Cardiac muscle cell (in vitro differentiated cells and primary cell): Measurements from ENCODE around the gene ITGA1. TPM values are rescaled to one million over a fixed set of nuclear protein-coding genes. Genes with fewer than 3 reads are reported as not detected.

Source experiments
- DNase-seq, 2 donors: peaks; one replicate each; pipeline versions ENCODE4 v3.0.0 to v3.0.0-alpha.2; 2010 to 2017; ENCODE audit warnings: low read depth in 1 of 2, low spot score in 1 of 2
- H3K27ac ChIP-seq: fragments of 200-600 bp; sonication (generic); 2 replicates; pipeline ENCODE4 v1.5.1; 2016
- H3K27me3 ChIP-seq: fragments of 200-600 bp; sonication (generic); 2 replicates; pipeline ENCODE4 v1.6.0; 2016; ENCODE audit warnings: control low read depth
- H3K36me3 ChIP-seq: fragments of 200-600 bp; sonication (generic); 2 replicates; pipeline ENCODE4 v1.5.1; 2016; ENCODE audit warnings: control low read depth
- H3K4me1 ChIP-seq: fragments of 200-600 bp; sonication (generic); 2 replicates; pipeline ENCODE4 v1.8.1; 2017; ENCODE audit warnings: low read depth, mild to moderate bottlenecking, mixed run types
- H3K4me3 ChIP-seq: fragments of 200-600 bp; sonication (generic); 2 replicates; pipeline ENCODE4 v1.5.1; 2016; ENCODE audit warnings: mild to moderate bottlenecking
- H3K9me3 ChIP-seq: fragments of 200-600 bp; sonication (generic); 2 replicates; pipeline ENCODE4 v1.5.1; 2017; ENCODE audit warnings: low read depth, mild to moderate bottlenecking, control low read depth
- polyA plus RNA-seq: library from polyadenylated mRNA; unstranded; fragments of >200 nt; fragmentation: Nextera tagmentation; extraction: Ambion mirVana; gene quantifications from 2 replicates; pipeline ENCODE4 v1.2.1, GENCODE V29; 2016
- total RNA-seq: library from RNA; depleted of rRNA; stranded (reverse); fragments of >200 nt; gene quantifications from 2 replicates; pipeline ENCODE4 v1.2.3, GENCODE V29; 2016
- TF ChIP-seq, protein P1 (sequence below): IDR thresholded peaks from 2 replicates; pipeline ENCODE4 v1.5.1; 2012; ENCODE audit warnings: low read depth, mild to moderate bottlenecking, low read length

ITGA1 gene
- total and polyA plus RNA-seq, 2 experiments from 2014 or later = 2.9 to 7.3 TPM

DNA sequence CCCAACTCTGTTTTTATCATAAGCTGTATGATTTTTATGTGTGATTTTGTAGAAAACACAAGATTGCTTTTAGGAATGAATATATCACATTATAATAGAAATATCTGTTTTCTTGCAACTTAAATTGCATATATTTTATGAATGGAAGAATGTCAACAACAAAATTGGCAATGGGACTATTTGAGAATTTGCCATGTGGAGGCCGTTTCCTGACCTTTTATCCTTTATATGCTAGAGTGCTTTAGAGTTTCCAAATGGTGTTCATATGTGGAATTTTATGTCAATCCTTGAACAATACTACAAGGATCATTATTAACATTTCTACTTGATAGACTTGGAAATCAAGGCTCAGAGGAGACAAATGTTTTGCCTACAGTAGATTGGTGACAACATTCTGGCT is 34.2 kb downstream of the ITGA1 start:
- H3K27ac ChIP-seq = no peak overlapping the region
- no peaks in the 10 kb centered on the region for H3K9me3 ChIP-seq
- no peaks in the 10 kb centered on the region for H3K27me3 ChIP-seq
- no peak for DNase-seq
- TF ChIP-seq, protein P1, sequence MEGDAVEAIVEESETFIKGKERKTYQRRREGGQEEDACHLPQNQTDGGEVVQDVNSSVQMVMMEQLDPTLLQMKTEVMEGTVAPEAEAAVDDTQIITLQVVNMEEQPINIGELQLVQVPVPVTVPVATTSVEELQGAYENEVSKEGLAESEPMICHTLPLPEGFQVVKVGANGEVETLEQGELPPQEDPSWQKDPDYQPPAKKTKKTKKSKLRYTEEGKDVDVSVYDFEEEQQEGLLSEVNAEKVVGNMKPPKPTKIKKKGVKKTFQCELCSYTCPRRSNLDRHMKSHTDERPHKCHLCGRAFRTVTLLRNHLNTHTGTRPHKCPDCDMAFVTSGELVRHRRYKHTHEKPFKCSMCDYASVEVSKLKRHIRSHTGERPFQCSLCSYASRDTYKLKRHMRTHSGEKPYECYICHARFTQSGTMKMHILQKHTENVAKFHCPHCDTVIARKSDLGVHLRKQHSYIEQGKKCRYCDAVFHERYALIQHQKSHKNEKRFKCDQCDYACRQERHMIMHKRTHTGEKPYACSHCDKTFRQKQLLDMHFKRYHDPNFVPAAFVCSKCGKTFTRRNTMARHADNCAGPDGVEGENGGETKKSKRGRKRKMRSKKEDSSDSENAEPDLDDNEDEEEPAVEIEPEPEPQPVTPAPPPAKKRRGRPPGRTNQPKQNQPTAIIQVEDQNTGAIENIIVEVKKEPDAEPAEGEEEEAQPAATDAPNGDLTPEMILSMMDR = no peak
- H3K4me1 ChIP-seq = no peaks in the 10 kb centered on the region
- H3K4me3 ChIP-seq = no peak overlapping the region
- H3K36me3 ChIP-seq = no peaks in the 10 kb centered on the region

DNA sequence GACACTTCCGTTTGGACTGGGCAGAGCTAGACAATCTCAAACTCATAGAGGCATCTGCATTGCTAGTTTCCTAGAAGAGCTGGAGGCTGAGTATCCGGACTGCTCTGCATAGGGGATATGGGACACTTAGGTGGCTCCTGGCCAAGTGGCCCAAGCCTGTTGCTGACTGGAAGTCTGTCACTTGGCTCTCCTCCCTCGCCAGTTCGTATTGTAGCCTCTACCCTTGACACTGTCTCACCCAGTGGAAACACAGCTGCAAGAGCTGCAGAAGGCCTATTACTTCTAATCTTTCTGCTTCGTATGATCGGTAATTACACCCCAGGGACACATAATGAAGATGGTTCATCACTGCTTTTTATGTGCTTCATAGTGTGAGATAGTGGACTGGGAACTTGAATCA is 34.7 kb downstream of the ITGA1 start:
- no peak overlapping the region for H3K27ac ChIP-seq
- H3K4me3 ChIP-seq = no peak overlapping the region
- TF ChIP-seq, protein P1 = no peak
- no peaks in the 10 kb centered on the region for H3K27me3 ChIP-seq
- H3K36me3 ChIP-seq = no peaks in the 10 kb centered on the region
- H3K4me1 ChIP-seq = no peaks in the 10 kb centered on the region
- DNase-seq = peak in 1 of 2 donors; percentile 53
- H3K9me3 ChIP-seq = no peaks in the 10 kb centered on the region

DNA sequence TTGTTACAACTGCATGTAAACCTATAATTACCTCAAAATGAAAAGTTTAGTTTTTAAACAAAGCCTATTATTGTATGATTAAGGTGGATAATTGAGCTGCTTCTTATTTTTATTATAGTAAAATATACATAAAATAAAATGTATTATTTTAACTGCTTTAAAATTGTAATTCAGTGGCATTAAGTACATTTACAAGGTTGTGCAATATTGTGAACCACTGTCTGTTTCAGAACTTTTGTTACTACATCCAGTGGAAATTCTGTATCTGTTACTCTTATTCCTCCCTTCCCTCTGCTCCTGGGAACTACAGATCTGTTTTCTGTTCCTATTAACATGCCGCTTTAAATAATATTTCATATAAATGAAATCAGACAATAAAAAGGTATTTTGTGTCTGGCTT is 37.1 kb downstream of the ITGA1 start:
- H3K4me3 ChIP-seq = no peak overlapping the region
- H3K27ac ChIP-seq = no peak overlapping the region
- no peaks in the 10 kb centered on the region for H3K27me3 ChIP-seq
- H3K36me3 ChIP-seq = no peaks in the 10 kb centered on the region
- no peaks in the 10 kb centered on the region for H3K4me1 ChIP-seq
- H3K9me3 ChIP-seq = peaks cover 5% of the 10 kb centered on the region
- no peak for DNase-seq
- TF ChIP-seq, protein P1 = no peak

DNA sequence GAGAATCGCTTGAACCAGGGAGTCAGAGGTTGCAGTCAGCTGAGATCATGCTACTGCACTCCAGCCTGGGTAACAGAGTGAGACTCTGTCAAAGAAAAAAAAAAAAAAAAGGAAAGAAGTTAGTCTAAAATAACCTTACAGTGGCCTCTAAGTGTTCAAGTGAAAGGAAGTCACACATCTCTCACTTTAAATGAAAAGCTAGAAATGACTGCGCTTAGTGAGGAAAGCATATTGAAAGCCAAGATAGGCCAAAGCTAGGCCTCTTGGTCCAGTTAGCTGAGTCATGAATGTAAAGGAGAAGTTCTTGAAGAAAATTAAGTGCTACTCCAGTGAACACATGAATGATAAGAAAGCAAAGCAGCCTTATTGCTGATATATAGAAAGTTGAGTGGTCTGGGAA is 38.1 kb downstream of the ITGA1 start:
- no peak for DNase-seq
- Histone ChIP-seq H3K4me3 (no peak overlapping the region), H3K4me1 (no peaks in the 10 kb centered on the region), H3K27ac (no peak overlapping the region), H3K27me3 (no peaks in the 10 kb centered on the region), H3K36me3 (no peaks in the 10 kb centered on the region), H3K9me3 (peaks cover 5% of the 10 kb centered on the region)
- TF ChIP-seq, protein P1 = no peak

DNA sequence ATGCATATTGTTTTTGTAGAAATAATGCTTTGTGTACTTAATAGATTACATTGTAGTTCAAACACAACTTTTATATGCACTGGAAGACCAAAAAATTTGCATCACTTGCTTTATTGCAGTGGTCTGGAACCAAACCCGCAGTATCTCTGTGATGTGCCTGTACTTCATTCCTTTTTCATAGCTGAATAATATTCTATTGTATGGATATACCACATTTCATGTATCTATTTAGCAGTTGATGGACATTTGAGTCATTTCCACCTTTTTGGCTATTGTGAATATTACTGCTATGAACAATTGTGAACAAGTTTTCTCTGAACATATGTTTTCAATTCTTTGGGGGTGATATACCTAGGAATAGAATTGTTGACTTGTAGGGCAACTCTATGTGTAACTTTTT is 40.1 kb downstream of the ITGA1 start:
- Histone ChIP-seq H3K4me3 (no peak overlapping the region), H3K36me3 (no peaks in the 10 kb centered on the region), H3K27me3 (no peaks in the 10 kb centered on the region), H3K9me3 (peaks cover 5% of the 10 kb centered on the region), H3K4me1 (no peaks in the 10 kb centered on the region), H3K27ac (no peak overlapping the region)
- DNase-seq = no peak
- TF ChIP-seq, protein P1 = no peak

DNA sequence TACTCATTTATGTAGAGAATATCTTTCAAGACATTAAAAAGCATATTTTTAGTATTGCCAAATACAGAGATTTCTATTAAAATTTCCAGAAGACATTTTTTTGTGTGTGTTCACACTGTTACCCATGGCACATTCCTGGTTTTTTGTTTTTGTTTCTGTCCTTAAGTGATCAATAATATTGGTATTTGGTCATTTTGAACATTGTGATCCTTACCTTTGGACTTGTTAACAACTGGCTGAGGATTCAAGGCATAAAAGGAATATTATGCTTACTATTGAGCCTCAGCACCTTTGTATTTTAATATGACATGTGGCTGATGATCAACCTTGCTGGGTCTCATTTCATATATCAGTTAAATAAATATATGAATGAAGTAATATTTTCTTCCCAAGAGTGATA is 41.9 kb downstream of the ITGA1 start:
- Histone ChIP-seq H3K27me3 (no peaks in the 10 kb centered on the region), H3K27ac (no peak overlapping the region), H3K9me3 (peaks cover 5% of the 10 kb centered on the region), H3K4me1 (no peaks in the 10 kb centered on the region), H3K36me3 (no peaks in the 10 kb centered on the region), H3K4me3 (no peak overlapping the region)
- no peak for DNase-seq
- TF ChIP-seq, protein P1 = no peak
